ENCODE data around the gene FABP6. TPM values are rescaled to one million over a fixed set of nuclear protein-coding genes. Genes with fewer than 3 reads are reported as not detected.
"Not testable (repeated sequence)": the region's sequence is repeated elsewhere in the genome, so short reads cannot be mapped to it uniquely, and the experiment has no call there.

FABP6 gene, protein sequence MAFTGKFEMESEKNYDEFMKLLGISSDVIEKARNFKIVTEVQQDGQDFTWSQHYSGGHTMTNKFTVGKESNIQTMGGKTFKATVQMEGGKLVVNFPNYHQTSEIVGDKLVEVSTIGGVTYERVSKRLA
- not detected in 2 replicates for total RNA-seq

DNA sequence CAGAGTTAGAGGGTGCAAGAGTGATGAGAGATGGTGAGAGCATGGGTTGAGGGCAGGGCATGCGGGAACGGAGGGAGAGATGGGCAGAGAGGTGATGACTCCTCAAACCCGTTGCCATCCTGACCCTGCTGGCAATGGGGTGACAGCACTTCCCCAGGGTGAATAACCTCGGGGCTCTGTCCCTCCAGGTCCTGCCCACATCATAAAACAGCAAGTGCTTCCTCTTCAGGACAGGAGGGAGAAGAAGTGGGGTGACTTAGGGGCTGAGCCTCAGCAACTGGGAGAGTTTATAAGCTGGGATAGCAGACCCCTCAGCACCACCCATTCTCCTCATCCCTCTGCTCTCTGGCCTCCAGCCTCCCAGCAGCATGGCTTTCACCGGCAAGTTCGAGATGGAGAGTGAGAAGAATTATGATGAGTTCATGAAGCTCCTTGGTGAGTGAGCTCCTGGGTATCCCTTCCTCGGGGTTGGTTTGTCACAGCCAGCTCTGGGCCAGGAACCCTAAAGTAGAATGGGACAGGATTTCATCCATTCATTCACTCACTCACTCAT lies at the start of gene FABP6:
Gene FABP6, plus strand, starts transcription at position 317 of the 553 bp plus-strand sequence. Its CDS starts 52 bp downstream, at position 369.
- no peak for DNase-seq (ENCODE audit: low read depth in 2 of 2)

- no peak for DNase-seq (ENCODE audit: low read depth in 2 of 2)
These were observed 48.4 kb upstream of the FABP6 start for GRCh38 chr5:160180931-160181330.

DNA sequence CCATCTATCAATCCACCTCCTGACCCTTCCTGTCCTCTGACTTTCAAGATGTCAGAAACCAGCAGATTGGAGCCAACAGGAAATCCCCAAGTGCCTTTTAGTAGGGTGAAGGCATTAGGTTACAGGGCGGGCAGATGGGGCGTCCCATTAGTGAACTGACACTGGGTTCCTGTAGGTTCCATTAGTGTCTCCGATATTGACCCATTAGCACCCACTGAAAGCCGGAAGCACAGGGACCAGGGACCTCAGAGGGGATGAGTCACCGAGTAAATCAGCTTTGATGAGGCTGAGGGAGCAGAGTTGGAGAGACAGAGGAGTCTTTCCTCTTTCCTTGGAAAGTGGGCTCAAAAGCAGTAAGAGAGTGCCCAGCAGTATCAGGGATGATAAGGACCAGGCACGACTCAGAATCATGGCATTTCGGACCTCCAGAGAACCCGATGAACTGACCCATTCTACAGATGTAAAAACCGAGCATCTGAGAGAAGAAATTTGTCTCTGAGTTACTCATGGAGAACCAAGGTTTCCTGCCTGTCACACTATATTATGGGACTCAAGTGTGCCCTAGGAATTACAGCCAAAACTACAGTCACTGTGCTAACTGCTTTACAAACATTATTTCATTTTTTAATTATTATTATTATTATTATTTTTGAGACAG lies 47.2 kb upstream of the FABP6 start:
- DNase-seq (ENCODE audit: low read depth in 2 of 2) = peak in 1 of 2 donors; percentile 23

GRCh38 chr5:160183075-160183474 lies 46.2 kb upstream of the FABP6 start:
- no peak for DNase-seq (ENCODE audit: low read depth in 2 of 2)

GRCh38 chr5:160185626-160186360 lies 43.5 kb upstream of the FABP6 start:
- DNase-seq (ENCODE audit: low read depth in 2 of 2) = no peak

GRCh38 chr5:160186480-160186879 lies 42.8 kb upstream of the FABP6 start:
- no peak for DNase-seq (ENCODE audit: low read depth in 2 of 2)

DNA sequence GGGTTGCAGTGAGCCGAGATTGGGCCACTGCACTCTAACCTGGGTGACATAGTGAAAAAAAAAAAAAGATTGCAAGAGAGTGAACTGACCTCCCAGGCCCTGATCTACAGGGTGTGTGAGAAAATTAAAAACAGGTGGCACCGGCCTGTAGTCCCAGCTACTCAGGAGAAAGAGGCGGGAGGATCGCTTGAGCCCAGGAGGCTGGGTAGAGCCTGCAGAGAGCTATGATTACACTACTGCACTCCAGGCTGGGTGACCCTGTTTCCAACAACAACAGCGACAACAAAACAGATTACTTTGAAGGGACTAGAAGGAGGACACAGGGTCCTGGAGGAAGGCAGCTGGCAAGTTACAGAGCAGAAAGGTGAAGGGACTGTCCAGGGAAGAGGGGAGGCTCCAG lies 42.2 kb upstream of the FABP6 start:
- no peak for DNase-seq (ENCODE audit: low read depth in 2 of 2)

- DNase-seq (ENCODE audit: low read depth in 2 of 2) = peak in 1 of 2 donors; percentile 39
These were observed 40.9 kb upstream of the FABP6 start for GRCh38 chr5:160188141-160189015.

- no peak for DNase-seq (ENCODE audit: low read depth in 2 of 2)
These were observed 36.9 kb upstream of the FABP6 start for GRCh38 chr5:160192424-160192823.

DNA sequence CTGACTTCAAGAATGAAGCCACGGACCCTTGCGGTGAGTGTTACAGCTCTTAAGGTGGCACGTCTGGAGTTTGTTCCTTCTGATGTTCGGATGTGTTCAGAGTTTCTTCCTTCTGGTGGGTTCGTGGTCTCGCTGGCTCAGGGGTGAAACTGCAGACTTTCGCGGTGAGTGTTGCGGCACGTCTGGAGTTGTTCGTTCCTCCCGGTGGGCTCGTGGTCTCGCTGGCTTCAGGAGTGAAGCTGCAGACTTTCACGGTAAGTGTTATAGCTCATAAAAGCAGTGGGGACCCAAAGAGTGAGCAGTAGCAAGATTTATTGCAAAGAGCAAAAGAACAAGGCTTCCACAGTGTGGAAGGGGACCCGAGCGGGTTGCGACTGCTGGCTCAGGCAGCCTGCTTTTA lies 36.2 kb upstream of the FABP6 start:
- not testable (repeated sequence) for DNase-seq (ENCODE audit: low read depth in 2 of 2)

- DNase-seq (ENCODE audit: low read depth in 2 of 2) = not testable (repeated sequence)
These were observed 35.5 kb upstream of the FABP6 start for GRCh38 chr5:160193790-160194189.

DNA sequence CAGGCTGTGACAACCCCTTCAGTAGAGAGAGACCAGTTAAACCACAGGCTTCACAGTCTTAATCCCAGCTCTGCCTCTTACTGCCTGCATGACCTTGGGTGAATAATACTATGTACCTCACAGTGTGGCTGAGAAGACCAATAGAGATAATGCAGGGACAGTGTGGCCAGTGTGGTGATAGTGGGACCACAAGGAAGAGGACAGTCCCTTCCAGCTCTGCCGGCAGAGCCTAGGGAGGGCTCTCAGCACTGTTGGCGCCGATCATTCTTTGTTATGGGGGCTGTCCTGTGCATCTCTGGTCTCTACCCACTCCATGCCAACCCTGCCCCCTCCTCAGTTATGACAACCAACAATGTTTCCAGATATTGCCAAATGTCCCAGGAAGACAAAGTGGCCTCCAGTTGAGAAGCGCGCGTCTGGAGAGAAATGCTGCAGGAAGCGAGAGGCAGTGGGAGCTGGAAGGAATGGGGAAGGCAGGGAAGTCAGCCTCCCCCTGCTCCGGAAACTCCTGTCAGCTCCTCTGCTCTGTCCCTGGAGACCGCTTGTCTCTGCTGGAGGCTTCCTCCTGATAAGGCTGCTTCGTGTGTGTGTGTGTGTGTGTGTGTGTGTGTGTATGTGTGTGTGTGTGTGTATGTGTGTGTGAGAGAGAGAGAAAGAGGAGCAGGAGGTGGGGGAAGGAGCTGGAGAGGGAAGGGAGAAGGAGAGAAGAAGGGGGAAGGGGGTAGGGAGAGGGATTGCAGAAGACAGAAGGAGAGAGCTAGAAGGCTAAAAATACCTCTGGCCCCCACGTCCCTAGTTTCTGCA lies 31.8 kb upstream of the FABP6 start:
- DNase-seq (ENCODE audit: low read depth in 2 of 2) = peak in 1 of 2 donors; percentile 44

DNA sequence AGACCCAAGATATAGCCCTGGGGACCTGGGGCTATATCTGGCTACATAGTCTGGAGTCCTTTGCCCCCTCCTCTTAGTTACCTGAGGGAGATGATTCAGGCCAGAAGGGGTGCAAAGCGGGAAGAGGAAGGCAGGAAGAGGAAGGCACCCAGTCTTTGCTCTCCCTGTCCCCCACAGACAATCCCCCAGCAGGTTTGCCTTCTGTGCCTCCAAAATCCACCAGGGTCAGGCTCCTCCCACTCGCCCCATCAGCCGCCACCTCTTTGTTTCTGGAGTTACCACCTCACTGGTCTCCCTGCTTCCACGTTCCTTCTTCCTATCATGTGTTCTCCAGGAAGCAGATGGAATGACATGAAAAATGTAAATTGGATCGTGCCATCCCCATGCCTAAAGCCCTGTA lies 31.2 kb upstream of the FABP6 start:
- DNase-seq (ENCODE audit: low read depth in 2 of 2) = no peak

- no peak for DNase-seq (ENCODE audit: low read depth in 2 of 2)
These were observed 30.4 kb upstream of the FABP6 start for GRCh38 chr5:160198841-160199409.

DNA sequence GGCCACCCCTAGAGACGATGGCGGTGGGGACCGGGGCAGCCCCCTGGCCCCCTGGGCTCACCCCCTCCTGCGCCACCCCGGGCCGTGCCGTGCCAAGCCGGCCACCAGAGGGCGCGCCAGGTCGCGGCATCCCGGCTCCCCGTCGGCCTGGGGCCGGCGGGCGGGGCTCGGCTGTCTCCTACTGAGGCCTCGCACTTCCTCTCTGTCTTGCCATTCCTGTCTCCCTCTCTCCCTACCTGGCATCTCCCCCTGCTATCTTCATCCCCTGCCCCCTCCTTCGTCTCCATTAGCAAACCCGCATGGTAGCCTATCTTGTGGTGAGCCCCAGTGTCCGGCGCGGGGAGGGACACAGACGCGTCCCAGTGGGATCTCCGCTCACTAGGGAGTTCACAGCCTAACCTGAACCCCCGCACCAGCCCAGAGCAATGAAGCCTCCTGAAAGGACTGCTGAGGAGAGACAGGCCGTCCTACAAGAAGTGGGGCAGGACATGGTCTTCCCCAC lies 29.8 kb upstream of the FABP6 start:
- DNase-seq (ENCODE audit: low read depth in 2 of 2) = peak; percentile 42 to 58

DNA sequence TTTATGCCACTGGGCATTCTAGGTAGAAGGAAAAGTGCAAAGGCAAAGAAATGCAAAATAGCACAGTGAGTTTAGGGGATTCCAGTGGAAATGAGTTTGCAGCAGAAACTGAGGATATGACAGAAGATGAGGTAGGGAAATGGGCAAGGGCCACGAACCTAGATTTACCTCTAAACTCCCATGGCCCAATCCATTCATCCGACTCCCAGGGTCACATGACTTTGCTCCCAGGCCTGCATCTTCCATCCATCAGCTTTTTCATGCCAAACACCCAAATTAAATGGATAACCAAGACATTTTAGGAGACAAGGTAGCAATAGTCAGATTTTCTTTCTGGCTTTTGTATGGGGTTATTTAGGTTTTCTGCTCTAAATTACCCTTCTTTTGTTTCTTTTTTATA lies 22.2 kb upstream of the FABP6 start:
- DNase-seq (ENCODE audit: low read depth in 2 of 2) = no peak

DNA sequence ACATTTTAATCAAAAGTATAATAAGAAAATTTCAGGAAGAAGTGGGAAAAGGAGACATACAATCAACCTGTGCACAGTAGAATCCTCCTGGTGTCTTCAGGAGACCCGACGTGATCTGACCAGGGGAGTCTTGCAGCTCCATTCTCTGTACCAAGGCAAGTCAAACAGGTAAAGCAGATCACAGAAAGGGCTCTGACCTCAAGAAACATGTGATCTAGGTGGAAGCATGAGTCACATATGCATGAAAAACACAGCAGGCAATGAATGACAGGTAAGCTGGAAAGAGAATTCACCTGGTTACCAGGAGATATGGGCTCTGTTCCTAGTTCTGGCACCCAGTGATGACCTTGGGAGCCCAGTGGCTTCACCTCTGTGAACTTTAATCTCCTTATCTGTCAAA lies 19.4 kb upstream of the FABP6 start:
- DNase-seq (ENCODE audit: low read depth in 2 of 2) = no peak

- no peak for DNase-seq (ENCODE audit: low read depth in 2 of 2)
These were observed 18.7 kb upstream of the FABP6 start for GRCh38 chr5:160210606-160211005.

GRCh38 chr5:160211352-160211751 lies 18.0 kb upstream of the FABP6 start:
- no peak for DNase-seq (ENCODE audit: low read depth in 2 of 2)

- peak in 1 of 2 donors; percentile 18 for DNase-seq (ENCODE audit: low read depth in 2 of 2)
These were observed 15.8 kb upstream of the FABP6 start for GRCh38 chr5:160213537-160213936.

Data from lung microvascular endothelial cell (primary cell).